GM23248 (cell line): ENCODE data around the gene TOLLIP.

Experiments
- EZH2 ChIP-seq: fragments of 200-600 bp; sonication (generic); IDR thresholded peaks from 2 replicates; pipeline ENCODE4 v1.6.1; 2018; ENCODE audit warnings: antibody characterized with exemption, mild to moderate bottlenecking; ENCODE audit not compliant: insufficient read depth, poor library complexity, severe bottlenecking
- EZH2phosphoT487 ChIP-seq: fragments of 200-600 bp; sonication (generic); IDR thresholded peaks from 2 replicates; pipeline ENCODE4 v1.6.1; 2018; ENCODE audit warnings: antibody characterized with exemption, moderate library complexity, mild to moderate bottlenecking, low read depth; ENCODE audit not compliant: insufficient read depth

GRCh38 chr11:1283906-1284305, 25.5 kb downstream of the TOLLIP start:
- TF ChIP-seq EZH2 = no peak
- TF ChIP-seq EZH2phosphoT487 = no peak
